Measurements from ENCODE around the gene COL1A2.

COL1A2 gene

DNA sequence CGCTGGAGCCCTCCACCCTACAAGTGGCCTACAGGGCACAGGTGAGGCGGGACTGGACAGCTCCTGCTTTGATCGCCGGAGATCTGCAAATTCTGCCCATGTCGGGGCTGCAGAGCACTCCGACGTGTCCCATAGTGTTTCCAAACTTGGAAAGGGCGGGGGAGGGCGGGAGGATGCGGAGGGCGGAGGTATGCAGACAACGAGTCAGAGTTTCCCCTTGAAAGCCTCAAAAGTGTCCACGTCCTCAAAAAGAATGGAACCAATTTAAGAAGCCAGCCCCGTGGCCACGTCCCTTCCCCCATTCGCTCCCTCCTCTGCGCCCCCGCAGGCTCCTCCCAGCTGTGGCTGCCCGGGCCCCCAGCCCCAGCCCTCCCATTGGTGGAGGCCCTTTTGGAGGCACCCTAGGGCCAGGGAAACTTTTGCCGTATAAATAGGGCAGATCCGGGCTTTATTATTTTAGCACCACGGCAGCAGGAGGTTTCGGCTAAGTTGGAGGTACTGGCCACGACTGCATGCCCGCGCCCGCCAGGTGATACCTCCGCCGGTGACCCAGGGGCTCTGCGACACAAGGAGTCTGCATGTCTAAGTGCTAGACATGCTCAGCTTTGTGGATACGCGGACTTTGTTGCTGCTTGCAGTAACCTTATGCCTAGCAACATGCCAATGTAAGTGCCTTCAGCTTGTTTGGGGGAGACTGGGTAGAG, at the start of gene COL1A2:
COL1A2 (plus strand) TSS at position 459 of the 704 bp plus-strand sequence; CDS start at position 596, 137 bp downstream.
- Histone ChIP-seq H3K27ac (ENCODE audit: low read length) (no peak within 1 kb of the TSS), H3K4me1 (ENCODE audit: control insufficient read depth, insufficient read depth, low read length) (peaks cover 6% of the 10 kb centered on the region), H3K27me3 (ENCODE audit: control insufficient read depth, insufficient read depth, low read length) (no peaks in the 10 kb centered on the region), H3K4me3 (ENCODE audit: low read length) (peak within 1 kb of the TSS; percentile 35; the same call in 1 of the 2 replicates), H3K9me3 (ENCODE audit: control insufficient read depth, insufficient read depth, low read length) (no peaks in the 10 kb centered on the region), H3K36me3 (ENCODE audit: control insufficient read depth, insufficient read depth, low read length) (no peaks in the 10 kb centered on the region)
- no peak for DNase-seq (ENCODE audit: low read depth, low spot score)
- WGBS (ENCODE audit: insufficient coverage, insufficient read length) = no CpG with 5 or more reads among the region's 32 CpGs

DNA sequence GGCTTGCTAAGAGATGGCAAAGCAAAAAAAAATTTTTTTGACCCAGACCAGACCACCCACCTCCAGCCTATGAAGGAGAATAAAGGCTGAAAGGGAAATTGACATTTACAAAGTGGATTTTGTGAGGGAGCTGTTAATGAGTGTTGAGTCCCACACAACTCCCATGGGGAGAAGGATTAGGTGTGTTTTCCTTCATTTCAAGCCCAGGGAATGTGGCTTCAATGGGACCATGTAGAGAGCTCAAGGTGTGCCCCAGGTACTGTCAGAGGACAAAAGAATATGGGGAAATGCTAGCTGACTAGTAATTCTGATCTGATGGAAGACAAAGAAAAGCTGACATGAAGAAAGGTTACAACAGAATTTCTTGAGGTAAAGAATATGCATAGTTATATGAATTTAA, 48.8 kb upstream of the COL1A2 start:
- Histone ChIP-seq H3K4me3 (ENCODE audit: low read length) (no peak overlapping the region), H3K36me3 (ENCODE audit: control insufficient read depth, insufficient read depth, low read length) (no peaks in the 10 kb centered on the region), H3K27me3 (ENCODE audit: control insufficient read depth, insufficient read depth, low read length) (no peaks in the 10 kb centered on the region), H3K4me1 (ENCODE audit: control insufficient read depth, insufficient read depth, low read length) (0 out of 2 replicates have a peak, but pooled peaks cover 1% of the 10 kb centered on the region), H3K9me3 (ENCODE audit: control insufficient read depth, insufficient read depth, low read length) (no peaks in the 10 kb centered on the region), H3K27ac (ENCODE audit: low read length) (no peak overlapping the region)
- DNase-seq (ENCODE audit: low read depth, low spot score) = no peak

DNA sequence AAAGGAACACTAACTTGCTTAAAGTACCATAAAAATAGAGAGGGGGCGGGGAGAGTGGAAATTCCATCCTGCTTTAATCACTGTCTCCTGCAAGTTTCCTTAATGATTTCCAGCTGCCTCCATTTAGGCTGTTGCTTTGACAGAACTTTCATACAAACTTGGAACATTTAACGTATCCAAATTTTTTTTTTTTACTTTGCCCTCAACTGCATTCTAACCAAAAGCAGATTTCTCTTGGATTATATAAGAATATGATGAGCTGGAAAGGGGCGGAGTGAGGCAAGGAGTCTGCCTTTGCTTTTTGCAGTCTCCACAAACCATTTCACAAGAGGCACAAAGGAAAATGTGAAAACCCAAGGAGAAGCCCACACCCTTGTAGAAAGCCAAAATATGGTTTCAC, 46.6 kb upstream of the COL1A2 start:
- no peaks in the 10 kb centered on the region for H3K36me3 ChIP-seq (ENCODE audit: control insufficient read depth, insufficient read depth, low read length)
- H3K9me3 ChIP-seq (ENCODE audit: control insufficient read depth, insufficient read depth, low read length) = no peaks in the 10 kb centered on the region
- H3K27ac ChIP-seq (ENCODE audit: low read length) = no peak overlapping the region
- H3K4me1 ChIP-seq (ENCODE audit: control insufficient read depth, insufficient read depth, low read length) = 0 out of 2 replicates have a peak, but pooled peaks cover 1% of the 10 kb centered on the region
- H3K4me3 ChIP-seq (ENCODE audit: low read length) = no peak overlapping the region
- no CpG with 5 or more reads among the region's 3 CpGs for WGBS (ENCODE audit: insufficient coverage, insufficient read length)
- H3K27me3 ChIP-seq (ENCODE audit: control insufficient read depth, insufficient read depth, low read length) = no peaks in the 10 kb centered on the region
- no peak for DNase-seq (ENCODE audit: low read depth, low spot score)

DNA sequence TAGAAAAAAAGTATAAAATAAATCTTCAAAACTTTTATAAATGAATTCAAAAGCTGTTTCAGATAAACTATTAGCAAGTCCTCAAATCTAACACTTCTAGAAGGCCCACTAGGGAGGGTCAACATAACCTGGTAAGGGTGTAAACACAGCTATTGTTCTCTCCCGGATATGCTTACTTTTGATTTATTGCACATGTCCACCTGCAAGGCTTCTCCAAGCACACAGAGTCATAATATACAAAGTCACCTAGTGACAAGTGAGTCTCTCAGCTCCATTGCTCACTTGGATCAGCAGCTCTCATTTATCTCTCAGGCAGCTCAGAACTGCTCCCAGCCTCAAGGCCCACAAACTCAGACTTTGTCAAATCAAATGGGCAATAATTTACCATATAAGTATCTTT, 44.0 kb upstream of the COL1A2 start:
- no peak for DNase-seq (ENCODE audit: low read depth, low spot score)
- Histone ChIP-seq H3K4me3 (ENCODE audit: low read length) (no peak overlapping the region), H3K27me3 (ENCODE audit: control insufficient read depth, insufficient read depth, low read length) (no peaks in the 10 kb centered on the region), H3K9me3 (ENCODE audit: control insufficient read depth, insufficient read depth, low read length) (no peaks in the 10 kb centered on the region), H3K36me3 (ENCODE audit: control insufficient read depth, insufficient read depth, low read length) (no peaks in the 10 kb centered on the region), H3K27ac (ENCODE audit: low read length) (no peak overlapping the region), H3K4me1 (ENCODE audit: control insufficient read depth, insufficient read depth, low read length) (0 out of 2 replicates have a peak, but pooled peaks cover 1% of the 10 kb centered on the region)
- WGBS (ENCODE audit: insufficient coverage, insufficient read length) = no CpG with 5 or more reads among the region's 1 CpG

DNA sequence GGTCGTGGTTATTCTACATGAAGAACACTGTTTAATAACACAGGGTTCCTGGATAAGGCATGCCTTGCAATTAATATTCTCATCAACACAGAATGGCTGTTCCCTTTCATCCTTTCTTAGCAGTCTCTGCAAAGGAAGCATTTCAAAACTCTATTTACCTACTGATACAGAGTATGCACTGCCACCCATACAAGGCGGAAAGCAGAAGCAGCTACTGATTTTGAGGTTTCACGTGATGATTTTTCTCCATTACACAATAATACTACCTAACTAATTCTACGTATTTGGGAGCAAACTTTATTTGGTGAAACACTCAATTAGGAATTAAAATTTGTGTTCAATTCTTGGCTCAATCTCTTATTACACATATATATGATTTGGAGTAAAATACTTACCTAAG, 43.0 kb upstream of the COL1A2 start:
- Histone ChIP-seq H3K4me1 (ENCODE audit: control insufficient read depth, insufficient read depth, low read length) (0 out of 2 replicates have a peak, but pooled peaks cover 1% of the 10 kb centered on the region), H3K9me3 (ENCODE audit: control insufficient read depth, insufficient read depth, low read length) (no peaks in the 10 kb centered on the region), H3K36me3 (ENCODE audit: control insufficient read depth, insufficient read depth, low read length) (no peaks in the 10 kb centered on the region), H3K4me3 (ENCODE audit: low read length) (no peak overlapping the region), H3K27me3 (ENCODE audit: control insufficient read depth, insufficient read depth, low read length) (no peaks in the 10 kb centered on the region), H3K27ac (ENCODE audit: low read length) (no peak overlapping the region)
- DNase-seq (ENCODE audit: low read depth, low spot score) = no peak
- WGBS (ENCODE audit: insufficient coverage, insufficient read length) = no CpG with 5 or more reads among the region's 4 CpGs

DNA sequence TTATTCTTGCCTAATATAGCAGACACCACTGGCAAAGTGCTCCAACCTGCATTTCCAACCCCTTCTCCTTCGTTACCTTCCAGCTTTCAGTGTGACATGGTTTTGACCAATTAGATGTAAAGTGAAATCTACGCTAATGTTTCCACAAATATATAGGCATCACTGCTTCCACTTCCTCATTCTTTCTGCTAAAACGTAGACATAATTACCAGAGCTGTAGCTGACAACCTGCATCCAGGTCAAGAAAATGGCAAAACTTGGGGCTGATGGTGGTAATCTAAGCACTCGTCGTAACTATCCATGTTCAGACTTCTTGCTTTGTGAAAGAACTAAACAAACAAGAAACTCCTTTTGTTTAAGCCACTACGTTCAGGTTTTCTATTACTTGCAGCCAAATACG, 41.8 kb upstream of the COL1A2 start:
- no peaks in the 10 kb centered on the region for H3K36me3 ChIP-seq (ENCODE audit: control insufficient read depth, insufficient read depth, low read length)
- H3K27ac ChIP-seq (ENCODE audit: low read length) = no peak overlapping the region
- no peaks in the 10 kb centered on the region for H3K9me3 ChIP-seq (ENCODE audit: control insufficient read depth, insufficient read depth, low read length)
- H3K4me1 ChIP-seq (ENCODE audit: control insufficient read depth, insufficient read depth, low read length) = no peaks in the 10 kb centered on the region
- WGBS (ENCODE audit: insufficient coverage, insufficient read length) = no CpG with 5 or more reads among the region's 7 CpGs
- DNase-seq (ENCODE audit: low read depth, low spot score) = no peak
- H3K4me3 ChIP-seq (ENCODE audit: low read length) = no peak overlapping the region
- H3K27me3 ChIP-seq (ENCODE audit: control insufficient read depth, insufficient read depth, low read length) = no peaks in the 10 kb centered on the region

DNA sequence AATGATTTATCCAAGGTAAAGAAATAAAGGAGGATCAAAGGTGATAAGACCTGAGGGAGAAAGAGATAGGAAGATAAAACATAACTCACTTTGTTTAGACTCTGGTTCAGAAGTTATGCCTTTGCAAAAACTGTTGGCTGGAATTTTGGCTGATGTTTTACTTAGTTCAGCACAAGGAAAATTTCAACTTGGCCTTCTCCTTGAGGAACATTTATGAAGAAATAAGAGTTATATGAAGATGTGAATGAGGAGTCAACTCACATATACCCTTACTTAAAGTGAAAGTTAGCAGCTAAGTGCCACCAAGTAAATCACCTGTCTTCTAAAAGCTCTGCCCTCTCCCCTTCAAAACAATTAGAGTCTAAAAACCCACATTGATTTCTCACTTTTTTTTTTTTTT, 39.7 kb upstream of the COL1A2 start:
- no peaks in the 10 kb centered on the region for H3K27me3 ChIP-seq (ENCODE audit: control insufficient read depth, insufficient read depth, low read length)
- H3K36me3 ChIP-seq (ENCODE audit: control insufficient read depth, insufficient read depth, low read length) = no peaks in the 10 kb centered on the region
- no peak for DNase-seq (ENCODE audit: low read depth, low spot score)
- no peak overlapping the region for H3K27ac ChIP-seq (ENCODE audit: low read length)
- H3K9me3 ChIP-seq (ENCODE audit: control insufficient read depth, insufficient read depth, low read length) = no peaks in the 10 kb centered on the region
- H3K4me3 ChIP-seq (ENCODE audit: low read length) = no peak overlapping the region
- H3K4me1 ChIP-seq (ENCODE audit: control insufficient read depth, insufficient read depth, low read length) = no peaks in the 10 kb centered on the region

DNA sequence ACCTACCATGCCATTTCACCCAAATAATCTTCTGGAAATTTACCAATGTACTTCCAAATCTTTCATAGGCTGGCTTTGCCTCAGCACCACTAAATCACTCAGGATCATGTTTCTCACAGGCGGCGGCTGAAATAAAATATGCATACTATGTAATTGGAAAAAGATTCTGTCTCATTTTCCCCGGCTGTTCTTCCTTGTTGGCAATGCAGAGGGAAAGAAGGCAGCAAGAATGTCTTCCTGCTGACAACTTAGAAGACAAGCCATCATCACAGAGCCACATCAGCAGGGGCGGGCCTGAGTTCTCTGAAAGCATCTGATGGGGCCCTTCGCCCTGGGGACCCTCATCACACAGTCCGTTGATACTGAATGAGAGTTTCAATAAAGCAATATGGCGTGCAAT, 39.2 kb upstream of the COL1A2 start:
- H3K27ac ChIP-seq (ENCODE audit: low read length) = no peak overlapping the region
- H3K4me1 ChIP-seq (ENCODE audit: control insufficient read depth, insufficient read depth, low read length) = no peaks in the 10 kb centered on the region
- no peaks in the 10 kb centered on the region for H3K36me3 ChIP-seq (ENCODE audit: control insufficient read depth, insufficient read depth, low read length)
- H3K9me3 ChIP-seq (ENCODE audit: control insufficient read depth, insufficient read depth, low read length) = no peaks in the 10 kb centered on the region
- no peak overlapping the region for H3K4me3 ChIP-seq (ENCODE audit: low read length)
- DNase-seq (ENCODE audit: low read depth, low spot score) = no peak
- H3K27me3 ChIP-seq (ENCODE audit: control insufficient read depth, insufficient read depth, low read length) = no peaks in the 10 kb centered on the region
- WGBS (ENCODE audit: insufficient coverage, insufficient read length) = no CpG with 5 or more reads among the region's 7 CpGs

DNA sequence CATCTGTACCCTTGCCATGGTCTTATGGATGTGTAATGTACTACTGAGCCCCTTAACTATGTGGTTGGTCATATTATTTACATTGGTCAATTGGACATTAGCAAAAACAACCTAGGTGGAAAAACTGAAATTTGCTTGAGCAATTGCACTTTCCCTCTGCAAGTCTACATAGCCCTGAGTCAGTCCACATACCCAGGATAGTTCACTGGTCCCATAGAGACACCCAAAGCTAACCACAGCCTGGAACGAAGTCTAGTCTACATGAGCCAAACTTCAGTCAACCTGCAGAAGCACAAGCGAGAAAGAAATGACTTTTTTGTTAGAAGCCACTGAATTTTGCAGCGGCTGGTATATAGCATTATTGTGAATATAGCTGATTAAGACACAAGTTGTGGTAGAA, 37.6 kb upstream of the COL1A2 start:
- no CpG with 5 or more reads among the region's 3 CpGs for WGBS (ENCODE audit: insufficient coverage, insufficient read length)
- no peaks in the 10 kb centered on the region for H3K4me1 ChIP-seq (ENCODE audit: control insufficient read depth, insufficient read depth, low read length)
- no peaks in the 10 kb centered on the region for H3K36me3 ChIP-seq (ENCODE audit: control insufficient read depth, insufficient read depth, low read length)
- no peak overlapping the region for H3K4me3 ChIP-seq (ENCODE audit: low read length)
- DNase-seq (ENCODE audit: low read depth, low spot score) = no peak
- no peaks in the 10 kb centered on the region for H3K27me3 ChIP-seq (ENCODE audit: control insufficient read depth, insufficient read depth, low read length)
- no peaks in the 10 kb centered on the region for H3K9me3 ChIP-seq (ENCODE audit: control insufficient read depth, insufficient read depth, low read length)
- no peak overlapping the region for H3K27ac ChIP-seq (ENCODE audit: low read length)

DNA sequence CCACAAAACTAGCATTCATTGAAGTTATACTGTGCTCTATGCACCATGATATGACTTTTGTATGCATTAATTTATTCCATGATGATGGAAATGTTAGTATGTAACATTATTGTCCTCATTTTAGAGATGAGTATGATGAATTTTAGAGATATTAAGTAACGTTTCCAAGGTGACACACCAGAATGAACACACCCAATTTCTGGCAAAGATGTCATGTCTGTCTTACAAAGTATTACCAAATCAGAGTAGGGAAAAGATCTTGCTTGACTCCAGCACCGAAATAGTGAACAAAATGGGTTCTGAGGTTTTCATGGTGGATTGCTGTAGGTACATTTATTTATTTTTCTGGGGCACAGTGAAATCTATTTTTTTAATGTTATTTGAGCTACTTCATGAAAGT, 33.8 kb upstream of the COL1A2 start:
- no peak for DNase-seq (ENCODE audit: low read depth, low spot score)
- H3K4me3 ChIP-seq (ENCODE audit: low read length) = no peak overlapping the region
- H3K4me1 ChIP-seq (ENCODE audit: control insufficient read depth, insufficient read depth, low read length) = no peaks in the 10 kb centered on the region
- no peaks in the 10 kb centered on the region for H3K36me3 ChIP-seq (ENCODE audit: control insufficient read depth, insufficient read depth, low read length)
- no peak overlapping the region for H3K27ac ChIP-seq (ENCODE audit: low read length)
- no peaks in the 10 kb centered on the region for H3K27me3 ChIP-seq (ENCODE audit: control insufficient read depth, insufficient read depth, low read length)
- no peaks in the 10 kb centered on the region for H3K9me3 ChIP-seq (ENCODE audit: control insufficient read depth, insufficient read depth, low read length)
- 100% methylated on average over 1 of the region's 2 CpGs for WGBS (ENCODE audit: insufficient coverage, insufficient read length)

DNA sequence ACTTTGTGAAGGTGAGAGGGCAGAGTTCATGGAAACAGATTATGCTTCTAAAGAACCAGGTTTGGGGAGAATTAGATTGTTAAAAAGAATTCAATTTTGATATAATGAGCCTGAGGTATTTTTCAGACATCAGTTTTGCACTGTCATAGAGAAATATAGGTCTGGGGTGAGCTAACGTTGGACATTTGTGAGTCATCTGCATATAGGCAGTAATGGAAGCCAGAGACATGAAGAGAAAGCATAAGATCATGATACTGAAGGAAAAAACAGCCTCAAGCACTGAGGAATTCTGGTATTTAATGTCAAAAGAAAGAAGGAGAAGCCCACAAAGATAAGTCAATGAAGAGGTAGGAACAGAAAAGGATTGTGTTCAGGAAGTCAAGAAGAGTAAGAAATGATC, 32.4 kb upstream of the COL1A2 start:
- H3K9me3 ChIP-seq (ENCODE audit: control insufficient read depth, insufficient read depth, low read length) = no peaks in the 10 kb centered on the region
- H3K4me1 ChIP-seq (ENCODE audit: control insufficient read depth, insufficient read depth, low read length) = no peaks in the 10 kb centered on the region
- no peak for DNase-seq (ENCODE audit: low read depth, low spot score)
- H3K27ac ChIP-seq (ENCODE audit: low read length) = no peak overlapping the region
- no CpG with 5 or more reads among the region's 1 CpG for WGBS (ENCODE audit: insufficient coverage, insufficient read length)
- H3K27me3 ChIP-seq (ENCODE audit: control insufficient read depth, insufficient read depth, low read length) = no peaks in the 10 kb centered on the region
- H3K36me3 ChIP-seq (ENCODE audit: control insufficient read depth, insufficient read depth, low read length) = no peaks in the 10 kb centered on the region
- H3K4me3 ChIP-seq (ENCODE audit: low read length) = no peak overlapping the region

Measured in iPS DF 6.9 (cell line).